Fibroblast of lung (primary cell): ENCODE data around the gene DNM3. TPM values are rescaled to one million over a fixed set of nuclear protein-coding genes. Genes with fewer than 3 reads are reported as not detected.

ENCODE experiments used
- DNase-seq, 2 donors: peaks; one replicate each; pipeline versions ENCODE4 v3.0.0 to v3.0.0-alpha.2; 2010; ENCODE audit warnings: low read depth in 2 of 2
- H2AFZ ChIP-seq: 2 replicates; pipeline ENCODE4 v1.5.1; 2012; ENCODE audit warnings: low read length, control low read depth, inconsistent platforms
- H3K27ac ChIP-seq: 2 replicates; pipeline ENCODE4 v1.5.1; 2011; ENCODE audit warnings: low read length, control low read depth; ENCODE audit not compliant: insufficient read depth
- H3K27me3 ChIP-seq: 2 replicates; pipeline ENCODE4 v1.5.1; 2011; ENCODE audit warnings: mild to moderate bottlenecking, low read length; ENCODE audit not compliant: control insufficient read depth, insufficient read depth
- H3K36me3 ChIP-seq: 2 replicates; pipeline ENCODE4 v1.5.1; 2011; ENCODE audit warnings: low read length; ENCODE audit not compliant: control insufficient read depth, insufficient read depth
- H3K4me1 ChIP-seq: 2 replicates; pipeline ENCODE4 v1.5.1; 2011; ENCODE audit warnings: low read length; ENCODE audit not compliant: control insufficient read depth, insufficient read depth; ENCODE audit errors: extremely low read depth
- H3K4me2 ChIP-seq: 2 replicates; pipeline ENCODE4 v1.5.1; 2011; ENCODE audit warnings: low read length, control low read depth; ENCODE audit not compliant: insufficient read depth; ENCODE audit errors: extremely low read depth
- H3K4me3 ChIP-seq, 4 experiments: fragments of 200-600 bp in 1 of 4; sonication (generic) in 1 of 4; replicated peaks in 1 of 4; 2 replicates each; pipeline ENCODE4 v1.5.1; 2011 to 2016; ENCODE audit warnings: low read length in 4 of 4, low read depth in 3 of 4, mild to moderate bottlenecking in 3 of 4, control low read depth in 2 of 4, inconsistent platforms in 1 of 4, mixed read lengths in 1 of 4; ENCODE audit not compliant: insufficient read depth in 1 of 4; ENCODE audit errors: control extremely low read depth in 1 of 4
- H3K79me2 ChIP-seq: 2 replicates; pipeline ENCODE4 v1.5.1; 2012; ENCODE audit warnings: mild to moderate bottlenecking, low read length, inconsistent platforms; ENCODE audit not compliant: control insufficient read depth, insufficient read depth
- H3K9ac ChIP-seq: 2 replicates; pipeline ENCODE4 v1.5.1; 2011; ENCODE audit warnings: mild to moderate bottlenecking, low read length, control low read depth; ENCODE audit not compliant: insufficient read depth
- H3K9me3 ChIP-seq: 2 replicates; pipeline ENCODE4 v1.5.1; 2012; ENCODE audit warnings: low read depth, low read length; ENCODE audit not compliant: control insufficient read depth, insufficient read depth
- H4K20me1 ChIP-seq: 2 replicates; pipeline ENCODE4 v1.5.1; 2011; ENCODE audit warnings: low read length; ENCODE audit not compliant: control insufficient read depth, insufficient read depth; ENCODE audit errors: extremely low read depth
- EZH2 ChIP-seq: IDR thresholded peaks from 2 replicates; pipeline ENCODE4 v1.5.1; 2012; ENCODE audit warnings: low read length, control low read depth, mild to moderate bottlenecking; ENCODE audit errors: missing control alignments
- polyA plus RNA-seq, 2 donors: library from polyadenylated mRNA; depleted of rRNA in 1 of 2; stranded (reverse) in 1 of 2; unstranded in 1 of 2; fragments of >200 nt; gene quantifications; 2 replicates each; pipeline ENCODE4 v1.2.1, GENCODE V29; 2011 to 2012; ENCODE audit warnings: missing spikeins in 1 of 2
- total RNA-seq: library from RNA; depleted of rRNA; stranded (reverse); fragments of >200 nt; gene quantifications from 2 replicates; pipeline ENCODE4 v1.2.1, GENCODE V29; 2014
- TF ChIP-seq, protein P1 (sequence below), 2 donors: IDR thresholded peaks in 1 of 2; conservative IDR thresholded peaks in 1 of 2; 1 replicate in 1 of 2; 2 replicates in 1 of 2; pipeline ENCODE4 v1.5.1; 2011 to 2012; ENCODE audit warnings: low read length in 2 of 2, control low read depth in 1 of 2, inconsistent platforms in 1 of 2, low read depth in 1 of 2, mild to moderate bottlenecking in 1 of 2

Gene DNM3
- total and polyA plus RNA-seq, 2 donors (not counting 1 experiment from before 2014, with no cell fraction given): 1.6 to 3.6 TPM

DNA sequence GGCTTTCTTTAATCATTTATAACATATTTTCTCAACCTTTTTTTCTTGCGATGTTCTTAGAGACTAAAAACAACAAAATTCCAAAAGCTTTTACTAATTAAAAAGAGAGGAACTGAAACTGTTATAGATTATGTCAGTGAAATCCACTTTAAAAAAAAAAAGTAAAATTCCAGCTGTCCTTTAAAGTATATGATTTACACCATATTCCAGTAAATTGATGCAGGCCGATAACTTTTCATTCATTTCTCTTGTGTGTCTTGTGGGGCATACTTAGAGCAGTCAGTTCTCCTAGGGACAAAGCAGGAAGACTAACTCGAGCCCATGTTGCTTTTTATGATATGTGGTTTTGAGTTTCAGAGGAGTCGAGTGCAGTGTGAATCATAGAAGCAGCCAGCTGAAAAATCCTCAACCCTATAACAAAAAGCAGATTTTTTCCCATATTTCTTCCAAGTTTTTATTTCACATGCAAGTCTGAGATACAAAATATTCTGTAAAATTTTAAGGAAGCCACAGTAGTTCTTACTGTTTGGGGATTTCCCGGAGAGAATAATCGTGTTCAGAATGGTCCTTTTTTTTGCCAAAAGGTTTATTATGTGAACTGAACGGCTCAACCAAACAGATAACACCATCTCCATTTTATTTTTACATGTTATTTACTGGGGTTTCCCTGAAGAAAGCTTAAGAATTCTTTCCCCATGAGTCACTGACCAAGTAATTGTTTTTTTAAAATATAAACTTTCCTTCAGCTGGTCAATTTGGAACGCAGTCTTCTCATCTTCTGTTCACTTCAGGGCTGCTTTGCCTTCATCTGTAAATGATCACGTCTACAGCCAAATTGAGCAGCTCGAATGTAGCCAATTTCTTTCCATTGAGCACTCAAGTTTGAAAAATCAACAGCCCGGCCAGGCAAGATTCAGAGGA lies 502.2 kb downstream of the DNM3 start:
- peak overlapping the region in 3 of 4 experiments; percentile 8 to 29 (median 19) for H3K4me3 ChIP-seq
- peak overlapping the region; percentile 79 for H3K4me2 ChIP-seq
- H3K79me2 ChIP-seq: no peaks in the 10 kb centered on the region
- H4K20me1 ChIP-seq: no peaks in the 10 kb centered on the region
- H3K36me3 ChIP-seq: no peaks in the 10 kb centered on the region
- H3K9ac ChIP-seq: no peak overlapping the region
- no peaks in the 10 kb centered on the region for H3K27me3 ChIP-seq
- H3K27ac ChIP-seq: peak overlapping the region; percentile 78
- no peak overlapping the region for H2AFZ ChIP-seq
- H3K4me1 ChIP-seq: peaks cover 4% of the 10 kb centered on the region
- TF ChIP-seq, protein P1, sequence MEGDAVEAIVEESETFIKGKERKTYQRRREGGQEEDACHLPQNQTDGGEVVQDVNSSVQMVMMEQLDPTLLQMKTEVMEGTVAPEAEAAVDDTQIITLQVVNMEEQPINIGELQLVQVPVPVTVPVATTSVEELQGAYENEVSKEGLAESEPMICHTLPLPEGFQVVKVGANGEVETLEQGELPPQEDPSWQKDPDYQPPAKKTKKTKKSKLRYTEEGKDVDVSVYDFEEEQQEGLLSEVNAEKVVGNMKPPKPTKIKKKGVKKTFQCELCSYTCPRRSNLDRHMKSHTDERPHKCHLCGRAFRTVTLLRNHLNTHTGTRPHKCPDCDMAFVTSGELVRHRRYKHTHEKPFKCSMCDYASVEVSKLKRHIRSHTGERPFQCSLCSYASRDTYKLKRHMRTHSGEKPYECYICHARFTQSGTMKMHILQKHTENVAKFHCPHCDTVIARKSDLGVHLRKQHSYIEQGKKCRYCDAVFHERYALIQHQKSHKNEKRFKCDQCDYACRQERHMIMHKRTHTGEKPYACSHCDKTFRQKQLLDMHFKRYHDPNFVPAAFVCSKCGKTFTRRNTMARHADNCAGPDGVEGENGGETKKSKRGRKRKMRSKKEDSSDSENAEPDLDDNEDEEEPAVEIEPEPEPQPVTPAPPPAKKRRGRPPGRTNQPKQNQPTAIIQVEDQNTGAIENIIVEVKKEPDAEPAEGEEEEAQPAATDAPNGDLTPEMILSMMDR (conservative IDR thresholded peaks at IDR 0.05 in 1 of 2, IDR thresholded peaks at IDR 0.05 in 1 of 2; ENCODE audit: low read depth in 1 of 2, low read length in 2 of 2): no peak
- no peak for TF ChIP-seq EZH2
- no peaks in the 10 kb centered on the region for H3K9me3 ChIP-seq
- DNase-seq: peak; percentile 85 to 91

DNA sequence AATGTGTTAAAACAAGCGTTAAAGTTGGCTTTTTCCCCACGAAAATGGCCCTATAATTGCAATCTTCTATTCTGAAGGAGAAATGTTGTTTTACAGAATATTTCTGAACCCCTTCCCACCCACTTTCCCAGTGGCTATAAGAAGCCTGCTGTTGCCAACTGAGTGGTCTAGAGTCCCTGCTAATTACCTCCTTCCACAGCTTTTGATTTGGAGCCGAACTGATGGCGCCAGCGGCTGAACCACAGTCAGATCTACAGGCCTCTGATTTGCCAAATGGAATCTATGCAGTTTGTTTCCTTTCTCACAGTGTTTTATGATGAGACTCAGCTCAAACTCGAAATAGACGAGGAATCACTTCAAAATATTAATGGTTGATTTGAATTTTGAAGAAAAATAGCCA lies 503.1 kb downstream of the DNM3 start:
- Histone ChIP-seq H4K20me1 (no peaks in the 10 kb centered on the region), H2AFZ (no peak overlapping the region), H3K9me3 (no peaks in the 10 kb centered on the region), H3K4me3 (no peak overlapping the region), H3K27ac (peak overlapping the region; percentile 78), H3K9ac (no peak overlapping the region), H3K27me3 (no peaks in the 10 kb centered on the region), H3K4me1 (peaks cover 4% of the 10 kb centered on the region), H3K4me2 (peak overlapping the region; percentile 79), H3K79me2 (no peaks in the 10 kb centered on the region), H3K36me3 (no peaks in the 10 kb centered on the region)
- DNase-seq: no peak
- TF ChIP-seq, protein P1 (conservative IDR thresholded peaks at IDR 0.05 in 1 of 2, IDR thresholded peaks at IDR 0.05 in 1 of 2; ENCODE audit: low read depth in 1 of 2, low read length in 2 of 2): no peak
- TF ChIP-seq EZH2: no peak

- H3K27me3 ChIP-seq: no peaks in the 10 kb centered on the region
- no peaks in the 10 kb centered on the region for H3K79me2 ChIP-seq
- H3K27ac ChIP-seq: no peak overlapping the region
- no peak overlapping the region for H3K4me3 ChIP-seq
- TF ChIP-seq, protein P1 (conservative IDR thresholded peaks at IDR 0.05 in 1 of 2, IDR thresholded peaks at IDR 0.05 in 1 of 2; ENCODE audit: low read depth in 1 of 2, low read length in 2 of 2): no peak
- TF ChIP-seq EZH2: no peak
- no peak overlapping the region for H3K9ac ChIP-seq
- H3K36me3 ChIP-seq: no peaks in the 10 kb centered on the region
- no peaks in the 10 kb centered on the region for H4K20me1 ChIP-seq
- H3K4me1 ChIP-seq: peaks cover 4% of the 10 kb centered on the region
- H2AFZ ChIP-seq: no peak overlapping the region
- H3K9me3 ChIP-seq: no peaks in the 10 kb centered on the region
- no peak overlapping the region for H3K4me2 ChIP-seq
- DNase-seq: no peak
Observed at GRCh38 chr1:172345077-172345476, 503.8 kb downstream of the DNM3 start.
